Measurements from ENCODE around the gene GTF2H1.

GRCh38 chr11:18304745-18305144 is 17.6 kb upstream of the GTF2H1 start:
- no peak for TF ChIP-seq CTCF (IDR thresholded peaks at IDR 0.05)
- TF ChIP-seq POLR2A (IDR thresholded peaks at IDR 0.05), result no peak

Measured in esophagus squamous epithelium (tissue), 4 donors.